ENCODE measurements around the gene BMP7.

DNA sequence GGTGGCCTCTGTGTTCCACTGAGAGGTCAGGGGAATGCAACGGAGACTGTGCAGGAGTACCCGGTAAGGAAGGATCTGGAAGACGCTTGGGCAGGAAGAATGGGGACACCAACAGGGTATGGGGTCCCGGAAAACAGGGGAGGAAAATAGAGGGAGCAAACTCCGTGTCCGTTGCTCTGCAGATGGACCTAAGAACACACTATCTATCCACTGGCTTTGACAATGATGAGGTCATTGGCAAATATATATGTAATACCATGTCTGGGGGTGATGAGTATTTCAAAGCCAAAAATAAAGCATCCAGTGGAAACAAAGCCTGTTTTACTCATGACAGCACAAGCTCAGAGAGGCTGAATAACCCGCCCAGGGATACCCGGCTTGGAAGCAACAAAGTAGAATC is 80.2 kb downstream of the BMP7 start:
- no peak for TF ChIP-seq CTCF (IDR thresholded peaks at IDR 0.05)
- no peak for TF ChIP-seq POLR2A (IDR thresholded peaks at IDR 0.05)

Measured in uterus (tissue), 2 donors.